Upper lobe of right lung (tissue), 1 donor: Measurements from ENCODE around the gene ADGRG7. TPM values are rescaled to one million over a fixed set of nuclear protein-coding genes. Genes with fewer than 3 reads are reported as not detected.

Experiments
- ATAC-seq: fragments of 200-7000 bp; cut with Tn5 transposase; one replicate; pipeline ENCODE4 v1.9.1; 2020; ENCODE audit warnings: mild to moderate bottlenecking, moderate library complexity
- DNase-seq: peaks from one replicate; pipeline ENCODE4 v3.0.0-alpha.2; 2020
- H3K27ac ChIP-seq: fragments of 200-600 bp; one replicate; pipeline ENCODE4 v1.8.0; 2022
- H3K27me3 ChIP-seq: fragments of 200-600 bp; one replicate; pipeline ENCODE4 v1.8.0; 2022; ENCODE audit warnings: mild to moderate bottlenecking
- H3K36me3 ChIP-seq: fragments of 200-600 bp; one replicate; pipeline ENCODE4 v1.8.0; 2022
- H3K4me1 ChIP-seq: fragments of 200-600 bp; one replicate; pipeline ENCODE4 v1.8.0; 2022
- H3K4me3 ChIP-seq: fragments of 200-600 bp; one replicate; pipeline ENCODE4 v1.8.0; 2022; ENCODE audit warnings: mild to moderate bottlenecking
- H3K9me3 ChIP-seq: fragments of 200-600 bp; one replicate; pipeline ENCODE4 v1.8.0; 2022
- CTCF ChIP-seq: fragments of 200-600 bp; IDR thresholded peaks from one replicate; pipeline ENCODE4 v1.8.0; 2022; ENCODE audit warnings: antibody characterized with exemption
- intact Hi-C: fragments of 100-400 bp; cut with DNase I; formaldehyde crosslinking; loops from one replicate; pipeline ENCODE4 v1.11.0; 2022
- total RNA-seq: library from RNA; stranded (reverse); fragmentation: NEBNext Ultra II Directional; extraction: Animal tissue kit (Norgen Biotek cat#: 25700); gene quantifications from one replicate; pipeline ENCODE4 v1.2.1, GENCODE V29; 2021
- donor health status: DM: no; HTN: yes; CAD: no; lungs with severe emphysema.

Gene ADGRG7
- total RNA-seq, 1 donor from 2014 or later = not detected

GRCh38 chr3:100563652-100564211, 45.7 kb upstream of the ADGRG7 start:
- no peaks in the 10 kb centered on the region for H3K9me3 ChIP-seq
- no peaks in the 10 kb centered on the region for H3K36me3 ChIP-seq
- DNase-seq (no peak), ATAC-seq (no peak)
- H3K4me1 ChIP-seq = no peaks in the 10 kb centered on the region
- H3K27ac ChIP-seq = no peak overlapping the region
- no peak for TF ChIP-seq CTCF
- intact Hi-C loops = no loop called here
- H3K4me3 ChIP-seq = no peak overlapping the region
- no peaks in the 10 kb centered on the region for H3K27me3 ChIP-seq

GRCh38 chr3:100570811-100571210, 38.6 kb upstream of the ADGRG7 start:
- Histone ChIP-seq H3K4me3 (no peak overlapping the region), H3K36me3 (no peaks in the 10 kb centered on the region), H3K4me1 (no peaks in the 10 kb centered on the region), H3K27me3 (no peaks in the 10 kb centered on the region), H3K9me3 (no peaks in the 10 kb centered on the region), H3K27ac (no peak overlapping the region)
- intact Hi-C loops = no loop called here
- DNase-seq = no peak
- no peak for ATAC-seq
- TF ChIP-seq CTCF = no peak

- DNase-seq (no peak), ATAC-seq (no peak)
- no peaks in the 10 kb centered on the region for H3K9me3 ChIP-seq
- no peaks in the 10 kb centered on the region for H3K36me3 ChIP-seq
- no peaks in the 10 kb centered on the region for H3K27me3 ChIP-seq
- TF ChIP-seq CTCF = no peak
- intact Hi-C loops = no loop called here
- H3K27ac ChIP-seq = no peak overlapping the region
- H3K4me3 ChIP-seq = no peak overlapping the region
- H3K4me1 ChIP-seq = no peaks in the 10 kb centered on the region
These were observed 34.9 kb upstream of the ADGRG7 start for GRCh38 chr3:100574536-100574935.

GRCh38 chr3:100575704-100576103, 33.7 kb upstream of the ADGRG7 start:
- Histone ChIP-seq H3K4me3 (no peak overlapping the region), H3K4me1 (no peaks in the 10 kb centered on the region), H3K27ac (no peak overlapping the region), H3K27me3 (no peaks in the 10 kb centered on the region), H3K36me3 (no peaks in the 10 kb centered on the region), H3K9me3 (no peaks in the 10 kb centered on the region)
- intact Hi-C loops = no loop called here
- TF ChIP-seq CTCF = no peak
- no peak for DNase-seq
- no peak for ATAC-seq

- ATAC-seq = no peak
- no peak for TF ChIP-seq CTCF
- intact Hi-C loops = no loop called here
These were observed 31.9 kb upstream of the ADGRG7 start for GRCh38 chr3:100577382-100578008.

More at GRCh38 chr3:100577382-100578008, 31.9 kb upstream of the ADGRG7 start:
- Histone ChIP-seq H3K36me3 (no peaks in the 10 kb centered on the region), H3K27me3 (no peaks in the 10 kb centered on the region), H3K4me3 (no peak overlapping the region), H3K9me3 (no peaks in the 10 kb centered on the region), H3K4me1 (no peaks in the 10 kb centered on the region), H3K27ac (no peak overlapping the region)
- no peak for DNase-seq
